H1 (cell line): ENCODE results near the gene TNNT3. TPM values are rescaled to one million over a fixed set of nuclear protein-coding genes. Genes with fewer than 3 reads are reported as not detected.

ENCODE experiments used
- BACH1 ChIP-seq: IDR thresholded peaks from 2 replicates; pipeline ENCODE4 v1.6.1; 2012; ENCODE audit warnings: low read length, improper control_type of control experiment
- CHD7 ChIP-seq: fragments of 300-600 bp; sonication (generic); IDR thresholded peaks from 2 replicates; pipeline ENCODE4 v1.7.1; 2012; ENCODE audit warnings: low read length, moderate library complexity, mild to moderate bottlenecking, inconsistent platforms; ENCODE audit not compliant: insufficient replicate concordance
- TCF12 ChIP-seq: IDR thresholded peaks from 2 replicates; pipeline ENCODE4 v1.6.1; 2011; ENCODE audit warnings: low read depth, mild to moderate bottlenecking, low read length
- polyA plus RNA-seq, 7 experiments: library from polyadenylated mRNA; depleted of rRNA in 3 of 7; stranded (reverse) in 5 of 7; unstranded in 2 of 7; fragments of >200 nt in 5 of 7; fragments of 200-250 nt in 2 of 7; gene quantifications; 1 replicate in 5 of 7; 2 replicates in 1 of 7; 4 replicates in 1 of 7; pipeline versions ENCODE4 v1.2.1 to v1.2.3, GENCODE V29; 2011 to 2013; ENCODE audit warnings: missing spikeins in 2 of 7, mixed read lengths in 2 of 7
- total RNA-seq: library from RNA; stranded (reverse); fragmentation: NEBNext Ultra II Directional; extraction: Animal tissue kit (Norgen Biotek cat#: 25700); gene quantifications from 2 replicates; pipeline ENCODE4 v1.2.1, GENCODE V29; 2021

The TNNT3 gene
- total and polyA plus RNA-seq, 2 of the 8 experiments (the other 6 are each of a cell fraction or from before 2014, with no cell fraction given): not detected

DNA sequence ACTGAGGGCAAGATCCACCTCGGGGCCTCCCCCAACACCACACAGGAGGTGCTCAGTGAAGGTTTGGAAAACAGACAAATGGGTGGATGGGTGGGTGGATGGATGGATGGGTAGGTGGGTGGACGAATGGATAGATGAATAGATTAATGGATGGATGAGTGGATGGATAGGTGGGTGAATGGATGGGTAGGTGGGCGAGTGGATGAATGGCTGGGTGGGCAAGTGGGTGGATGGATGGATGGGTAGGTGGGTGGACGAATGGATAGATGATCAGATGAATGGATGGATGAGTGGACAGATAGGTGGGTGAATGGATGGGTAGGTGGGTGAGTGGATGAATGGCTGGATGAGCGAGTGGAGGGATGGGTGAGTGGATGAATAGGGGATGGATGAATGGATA is 26.9 kb upstream of the TNNT3 start (continued):
- no peak for TF ChIP-seq CHD7
- no peak for TF ChIP-seq BACH1
- TF ChIP-seq TCF12: no peak
